H1 (cell line): Measurements from ENCODE around the gene POFUT2. TPM values are rescaled to one million over a fixed set of nuclear protein-coding genes. Genes with fewer than 3 reads are reported as not detected.

Experiments used
- CTBP2 ChIP-seq: IDR thresholded peaks from 2 replicates; pipeline ENCODE4 v1.7.0; 2011; ENCODE audit warnings: borderline replicate concordance, mild to moderate bottlenecking, moderate library complexity, mixed read lengths, low read length; ENCODE audit not compliant: insufficient read depth, insufficient read length
- GABPA ChIP-seq: IDR thresholded peaks from 2 replicates; pipeline ENCODE4 v1.6.1; 2011; ENCODE audit warnings: mild to moderate bottlenecking, low read length, moderate library complexity, borderline replicate concordance; ENCODE audit not compliant: insufficient read depth
- GTF2F1 ChIP-seq: IDR thresholded peaks from 2 replicates; pipeline ENCODE4 v1.6.1; 2012; ENCODE audit warnings: low read depth, low read length, improper control_type of control experiment, borderline replicate concordance
- KDM1A ChIP-seq: fragments of 200-600, 300-600 bp; sonication (generic); IDR thresholded peaks from 2 replicates; pipeline ENCODE4 v1.7.1; 2016; ENCODE audit warnings: mild to moderate bottlenecking, low read length, borderline replicate concordance
- KDM5A ChIP-seq: fragments of 200-600 bp; IDR thresholded peaks from 2 replicates; pipeline ENCODE4 v1.7.1; 2012; ENCODE audit warnings: mild to moderate bottlenecking, low read length, inconsistent platforms, mixed read lengths
- MAFK ChIP-seq: IDR thresholded peaks from 2 replicates; pipeline ENCODE4 v1.6.1; 2012; ENCODE audit warnings: low read depth, mild to moderate bottlenecking, improper control_type of control experiment, low read length
- POU5F1 ChIP-seq: IDR thresholded peaks from 2 replicates; pipeline ENCODE4 v1.6.1; 2011; ENCODE audit warnings: low read depth, mild to moderate bottlenecking, low read length, moderate library complexity
- RXRA ChIP-seq: IDR thresholded peaks from 2 replicates; pipeline ENCODE4 v1.6.1; 2011; ENCODE audit warnings: low read depth, mild to moderate bottlenecking, low read length, moderate library complexity; ENCODE audit not compliant: insufficient read depth
- SIN3A ChIP-seq, 2 experiments: IDR thresholded peaks in 1 of 2; conservative IDR thresholded peaks in 1 of 2; 2 replicates each; pipeline ENCODE4 v1.6.1; 2011 to 2012; ENCODE audit warnings: low read length in 2 of 2, improper control_type of control experiment in 1 of 2, low read depth in 1 of 2, mild to moderate bottlenecking in 1 of 2
- TCF12 ChIP-seq: IDR thresholded peaks from 2 replicates; pipeline ENCODE4 v1.6.1; 2011; ENCODE audit warnings: low read depth, mild to moderate bottlenecking, low read length
- ZNF274 ChIP-seq: IDR thresholded peaks from 2 replicates; pipeline ENCODE4 v1.7.0; 2012; ENCODE audit warnings: low read length, borderline replicate concordance; ENCODE audit errors: extremely low read depth
- polyA plus RNA-seq, 7 experiments: library from polyadenylated mRNA; depleted of rRNA in 3 of 7; stranded (reverse) in 5 of 7; unstranded in 2 of 7; fragments of >200 nt in 5 of 7; fragments of 200-250 nt in 2 of 7; gene quantifications; 1 replicate in 5 of 7; 2 replicates in 1 of 7; 4 replicates in 1 of 7; pipeline versions ENCODE4 v1.2.1 to v1.2.3, GENCODE V29; 2011 to 2013; ENCODE audit warnings: missing spikeins in 2 of 7, mixed read lengths in 2 of 7
- total RNA-seq: library from RNA; stranded (reverse); fragmentation: NEBNext Ultra II Directional; extraction: Animal tissue kit (Norgen Biotek cat#: 25700); gene quantifications from 2 replicates; pipeline ENCODE4 v1.2.1, GENCODE V29; 2021
- TF ChIP-seq, protein P1 (sequence below): fragments of 300-600 bp; sonication (generic); IDR thresholded peaks from 2 replicates; pipeline ENCODE4 v1.7.1; 2012; ENCODE audit warnings: low read length, moderate library complexity, mild to moderate bottlenecking, inconsistent platforms; ENCODE audit not compliant: insufficient replicate concordance

POFUT2 gene
- total and polyA plus RNA-seq, 2 of the 8 experiments (the other 6 are each of a cell fraction or from before 2014, with no cell fraction given) = 13.7 to 32.1 TPM

DNA sequence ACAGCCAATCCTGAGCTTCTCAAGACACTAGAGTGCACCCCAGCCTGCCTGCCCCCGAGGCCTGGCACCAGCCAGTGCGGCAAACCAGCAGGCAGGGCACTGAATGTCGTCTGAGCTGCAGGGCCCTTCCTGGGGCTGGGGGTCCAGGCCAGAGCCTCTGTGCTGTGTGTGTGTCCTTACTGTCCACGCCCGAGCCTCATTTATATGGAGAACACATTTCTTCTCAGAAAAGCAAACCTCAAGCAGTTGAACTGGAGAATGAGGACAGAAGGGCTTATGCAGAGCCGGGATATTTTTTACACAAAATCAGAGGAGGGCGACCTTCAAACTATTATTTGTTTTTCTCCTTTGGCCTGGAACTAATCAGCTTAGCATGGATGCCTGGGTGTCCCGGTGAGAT is 52.7 kb downstream of the POFUT2 start (continued):
- TF ChIP-seq, protein P1, sequence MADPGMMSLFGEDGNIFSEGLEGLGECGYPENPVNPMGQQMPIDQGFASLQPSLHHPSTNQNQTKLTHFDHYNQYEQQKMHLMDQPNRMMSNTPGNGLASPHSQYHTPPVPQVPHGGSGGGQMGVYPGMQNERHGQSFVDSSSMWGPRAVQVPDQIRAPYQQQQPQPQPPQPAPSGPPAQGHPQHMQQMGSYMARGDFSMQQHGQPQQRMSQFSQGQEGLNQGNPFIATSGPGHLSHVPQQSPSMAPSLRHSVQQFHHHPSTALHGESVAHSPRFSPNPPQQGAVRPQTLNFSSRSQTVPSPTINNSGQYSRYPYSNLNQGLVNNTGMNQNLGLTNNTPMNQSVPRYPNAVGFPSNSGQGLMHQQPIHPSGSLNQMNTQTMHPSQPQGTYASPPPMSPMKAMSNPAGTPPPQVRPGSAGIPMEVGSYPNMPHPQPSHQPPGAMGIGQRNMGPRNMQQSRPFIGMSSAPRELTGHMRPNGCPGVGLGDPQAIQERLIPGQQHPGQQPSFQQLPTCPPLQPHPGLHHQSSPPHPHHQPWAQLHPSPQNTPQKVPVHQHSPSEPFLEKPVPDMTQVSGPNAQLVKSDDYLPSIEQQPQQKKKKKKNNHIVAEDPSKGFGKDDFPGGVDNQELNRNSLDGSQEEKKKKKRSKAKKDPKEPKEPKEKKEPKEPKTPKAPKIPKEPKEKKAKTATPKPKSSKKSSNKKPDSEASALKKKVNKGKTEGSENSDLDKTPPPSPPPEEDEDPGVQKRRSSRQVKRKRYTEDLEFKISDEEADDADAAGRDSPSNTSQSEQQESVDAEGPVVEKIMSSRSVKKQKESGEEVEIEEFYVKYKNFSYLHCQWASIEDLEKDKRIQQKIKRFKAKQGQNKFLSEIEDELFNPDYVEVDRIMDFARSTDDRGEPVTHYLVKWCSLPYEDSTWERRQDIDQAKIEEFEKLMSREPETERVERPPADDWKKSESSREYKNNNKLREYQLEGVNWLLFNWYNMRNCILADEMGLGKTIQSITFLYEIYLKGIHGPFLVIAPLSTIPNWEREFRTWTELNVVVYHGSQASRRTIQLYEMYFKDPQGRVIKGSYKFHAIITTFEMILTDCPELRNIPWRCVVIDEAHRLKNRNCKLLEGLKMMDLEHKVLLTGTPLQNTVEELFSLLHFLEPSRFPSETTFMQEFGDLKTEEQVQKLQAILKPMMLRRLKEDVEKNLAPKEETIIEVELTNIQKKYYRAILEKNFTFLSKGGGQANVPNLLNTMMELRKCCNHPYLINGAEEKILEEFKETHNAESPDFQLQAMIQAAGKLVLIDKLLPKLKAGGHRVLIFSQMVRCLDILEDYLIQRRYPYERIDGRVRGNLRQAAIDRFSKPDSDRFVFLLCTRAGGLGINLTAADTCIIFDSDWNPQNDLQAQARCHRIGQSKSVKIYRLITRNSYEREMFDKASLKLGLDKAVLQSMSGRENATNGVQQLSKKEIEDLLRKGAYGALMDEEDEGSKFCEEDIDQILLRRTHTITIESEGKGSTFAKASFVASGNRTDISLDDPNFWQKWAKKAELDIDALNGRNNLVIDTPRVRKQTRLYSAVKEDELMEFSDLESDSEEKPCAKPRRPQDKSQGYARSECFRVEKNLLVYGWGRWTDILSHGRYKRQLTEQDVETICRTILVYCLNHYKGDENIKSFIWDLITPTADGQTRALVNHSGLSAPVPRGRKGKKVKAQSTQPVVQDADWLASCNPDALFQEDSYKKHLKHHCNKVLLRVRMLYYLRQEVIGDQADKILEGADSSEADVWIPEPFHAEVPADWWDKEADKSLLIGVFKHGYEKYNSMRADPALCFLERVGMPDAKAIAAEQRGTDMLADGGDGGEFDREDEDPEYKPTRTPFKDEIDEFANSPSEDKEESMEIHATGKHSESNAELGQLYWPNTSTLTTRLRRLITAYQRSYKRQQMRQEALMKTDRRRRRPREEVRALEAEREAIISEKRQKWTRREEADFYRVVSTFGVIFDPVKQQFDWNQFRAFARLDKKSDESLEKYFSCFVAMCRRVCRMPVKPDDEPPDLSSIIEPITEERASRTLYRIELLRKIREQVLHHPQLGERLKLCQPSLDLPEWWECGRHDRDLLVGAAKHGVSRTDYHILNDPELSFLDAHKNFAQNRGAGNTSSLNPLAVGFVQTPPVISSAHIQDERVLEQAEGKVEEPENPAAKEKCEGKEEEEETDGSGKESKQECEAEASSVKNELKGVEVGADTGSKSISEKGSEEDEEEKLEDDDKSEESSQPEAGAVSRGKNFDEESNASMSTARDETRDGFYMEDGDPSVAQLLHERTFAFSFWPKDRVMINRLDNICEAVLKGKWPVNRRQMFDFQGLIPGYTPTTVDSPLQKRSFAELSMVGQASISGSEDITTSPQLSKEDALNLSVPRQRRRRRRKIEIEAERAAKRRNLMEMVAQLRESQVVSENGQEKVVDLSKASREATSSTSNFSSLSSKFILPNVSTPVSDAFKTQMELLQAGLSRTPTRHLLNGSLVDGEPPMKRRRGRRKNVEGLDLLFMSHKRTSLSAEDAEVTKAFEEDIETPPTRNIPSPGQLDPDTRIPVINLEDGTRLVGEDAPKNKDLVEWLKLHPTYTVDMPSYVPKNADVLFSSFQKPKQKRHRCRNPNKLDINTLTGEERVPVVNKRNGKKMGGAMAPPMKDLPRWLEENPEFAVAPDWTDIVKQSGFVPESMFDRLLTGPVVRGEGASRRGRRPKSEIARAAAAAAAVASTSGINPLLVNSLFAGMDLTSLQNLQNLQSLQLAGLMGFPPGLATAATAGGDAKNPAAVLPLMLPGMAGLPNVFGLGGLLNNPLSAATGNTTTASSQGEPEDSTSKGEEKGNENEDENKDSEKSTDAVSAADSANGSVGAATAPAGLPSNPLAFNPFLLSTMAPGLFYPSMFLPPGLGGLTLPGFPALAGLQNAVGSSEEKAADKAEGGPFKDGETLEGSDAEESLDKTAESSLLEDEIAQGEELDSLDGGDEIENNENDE = no peak
- TF ChIP-seq MAFK (no peak), SIN3A (conservative IDR thresholded peaks at IDR 0.05 in 1 of 2, IDR thresholded peaks at IDR 0.05 in 1 of 2; ENCODE audit: low read depth in 1 of 2, low read length in 2 of 2) (no peak), KDM1A (no peak), KDM5A (no peak), RXRA (no peak), CTBP2 (no peak), GABPA (no peak), POU5F1 (no peak), TCF12 (no peak), ZNF274 (no peak), GTF2F1 (no peak)
